Activated naive CD4-positive, alpha-beta T cell treated with anti-CD3 and anti-CD28 coated beads, Interleukin-2, amount 10 ng/mL, durations not matched to agents 7 days and 5 days (primary cell): ENCODE results near the gene TMEM8B.

Experiments
- CTCF ChIA-PET: fragments of 350-600 bp; sonication (Branson Sonifier 250); formaldehyde crosslinking; loops from one replicate; lab custom pipeline; 2021; ENCODE audit warnings: antibody characterized with exemption; lab: Charles Lee
- DNase-seq: peaks from one replicate; pipeline ENCODE4 v3.0.0-alpha.2; 2020
- H3K27ac Mint-ChIP-seq: one replicate; pipeline ENCODE4 v1.8.0; 2021; ENCODE audit warnings: mild to moderate bottlenecking, moderate library complexity, mixed read lengths
- H3K27me3 Mint-ChIP-seq: one replicate; pipeline ENCODE4 v1.8.0; 2021; ENCODE audit warnings: mild to moderate bottlenecking, mixed read lengths
- H3K36me3 Mint-ChIP-seq: one replicate; pipeline ENCODE4 v1.8.0; 2021; ENCODE audit warnings: mixed read lengths
- H3K4me1 Mint-ChIP-seq: one replicate; pipeline ENCODE4 v1.8.0; 2021; ENCODE audit warnings: mixed read lengths
- H3K4me3 Mint-ChIP-seq: one replicate; pipeline ENCODE4 v1.8.0; 2021; ENCODE audit warnings: mild to moderate bottlenecking, moderate library complexity, mixed read lengths
- H3K9me3 Mint-ChIP-seq: one replicate; pipeline ENCODE4 v1.8.0; 2021; ENCODE audit warnings: mixed read lengths

TMEM8B gene

DNA sequence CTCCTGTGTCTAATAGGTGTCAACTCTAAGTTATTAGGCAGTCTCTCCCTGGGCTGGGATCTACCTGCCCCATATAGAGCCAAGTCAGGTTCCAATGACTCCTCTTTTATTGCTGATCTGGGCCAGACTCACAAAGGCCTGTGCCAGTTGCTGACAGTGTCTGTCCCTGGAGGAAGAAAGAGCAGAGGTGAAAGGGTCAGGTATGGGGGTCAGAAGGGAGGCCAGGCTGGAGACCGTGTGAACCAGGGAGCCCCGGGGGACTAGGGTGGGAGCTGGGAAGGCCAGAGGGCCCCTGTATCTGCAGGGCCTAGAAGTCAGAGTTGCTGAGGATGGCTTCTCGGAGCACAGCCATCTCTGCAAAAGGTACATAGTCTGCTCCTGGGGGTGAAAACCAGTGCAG, 10.7 kb upstream of the TMEM8B start:
- no peak for DNase-seq
- Mint-ChIP-seq H3K4me1 (peaks cover 17% of the 10 kb centered on the region), H3K27ac (no peak overlapping the region), H3K9me3 (peaks cover 3% of the 10 kb centered on the region), H3K27me3 (peaks cover 48% of the 10 kb centered on the region), H3K4me3 (no peak overlapping the region), H3K36me3 (peaks cover 7% of the 10 kb centered on the region)
- CTCF ChIA-PET: no interaction called here

GRCh38 chr9:35820076-35820475, 9.0 kb upstream of the TMEM8B start:
- peaks cover 6% of the 10 kb centered on the region for H3K4me1 Mint-ChIP-seq
- H3K9me3 Mint-ChIP-seq: peaks cover 3% of the 10 kb centered on the region
- H3K4me3 Mint-ChIP-seq: no peak overlapping the region
- peaks cover 3% of the 10 kb centered on the region for H3K36me3 Mint-ChIP-seq
- CTCF ChIA-PET: no interaction called here
- peaks cover 48% of the 10 kb centered on the region for H3K27me3 Mint-ChIP-seq
- H3K27ac Mint-ChIP-seq: no peak overlapping the region
- no peak for DNase-seq

GRCh38 chr9:35822926-35823325, 6.1 kb upstream of the TMEM8B start:
- H3K4me3 Mint-ChIP-seq: no peak overlapping the region
- H3K4me1 Mint-ChIP-seq: peaks cover 12% of the 10 kb centered on the region
- CTCF ChIA-PET: interaction anchor here (0.5 to 7.6 kb wide), 3 partner anchors 35 to 88 kb away, joined by 3 to 97 read pairs (median 3); no protein-coding TSS in a partner anchor
- H3K9me3 Mint-ChIP-seq: no peaks in the 10 kb centered on the region
- H3K27me3 Mint-ChIP-seq: peaks cover 47% of the 10 kb centered on the region
- H3K36me3 Mint-ChIP-seq: no peaks in the 10 kb centered on the region
- no peak for DNase-seq
- no peak overlapping the region for H3K27ac Mint-ChIP-seq

- peaks cover 41% of the 10 kb centered on the region for H3K27me3 Mint-ChIP-seq
- H3K4me1 Mint-ChIP-seq: peaks cover 30% of the 10 kb centered on the region
- CTCF ChIA-PET: interaction anchor here (0.7 to 7.6 kb wide), 32 partner anchors 10 to 715 kb away, joined by 3 to 97 read pairs (median 4); partner anchors contain the start of genes CCDC107, GBA2, HINT2 and RGP1
- H3K27ac Mint-ChIP-seq: no peak overlapping the region
- peak; percentile 49 for DNase-seq
- no peak overlapping the region for H3K4me3 Mint-ChIP-seq
- H3K9me3 Mint-ChIP-seq: no peaks in the 10 kb centered on the region
- no peaks in the 10 kb centered on the region for H3K36me3 Mint-ChIP-seq
Observed at GRCh38 chr9:35826071-35826701, 2.8 kb upstream of the TMEM8B start.

DNA sequence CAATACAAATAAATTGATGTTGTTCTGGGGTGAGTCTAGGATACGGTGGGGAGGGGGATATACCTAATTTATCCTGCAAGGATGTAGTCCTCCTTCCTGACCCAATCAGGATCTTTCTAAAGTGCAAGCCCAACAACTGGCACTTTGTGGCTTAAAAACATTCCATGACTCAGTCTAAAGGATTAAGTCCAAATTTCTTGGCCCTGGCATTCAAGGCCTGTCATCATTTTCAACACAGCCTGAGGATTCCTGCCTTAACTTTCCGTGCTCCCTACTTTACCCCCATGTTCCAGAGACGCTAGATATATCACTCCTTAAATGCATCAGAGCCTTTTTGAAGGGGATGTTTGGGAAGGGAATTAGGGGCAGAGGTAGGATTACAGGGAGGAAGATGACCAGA, 1.5 kb upstream of the TMEM8B start:
- Mint-ChIP-seq H3K4me3 (peak overlapping the region; percentile 91), H3K27me3 (peaks cover 36% of the 10 kb centered on the region), H3K4me1 (peaks cover 30% of the 10 kb centered on the region), H3K27ac (no peak overlapping the region), H3K9me3 (no peaks in the 10 kb centered on the region), H3K36me3 (no peaks in the 10 kb centered on the region)
- no peak for DNase-seq
- CTCF ChIA-PET: interaction anchor here (2.0 to 7.6 kb wide), 4 partner anchors 13 to 54 kb away, joined by 9 to 97 read pairs (median 38); partner anchors contain the start of gene HINT2

GRCh38 chr9:35828716-35829083, 328 bp upstream of the TMEM8B start, which contains the start of gene FAM221B:
Gene FAM221B, minus strand, starts transcription at chr9:35828732. Its CDS starts 2,571 bp downstream, at chr9:35826161.
- H3K27ac Mint-ChIP-seq: peak within 1 kb of the TSS; percentile 78
- no peak for DNase-seq
- CTCF ChIA-PET: interaction anchor here (1.3 to 7.6 kb wide), 4 partner anchors 13 to 53 kb away, joined by 3 to 97 read pairs (median 32); no protein-coding TSS in a partner anchor
- H3K9me3 Mint-ChIP-seq: no peaks in the 10 kb centered on the region
- H3K4me1 Mint-ChIP-seq: peaks cover 34% of the 10 kb centered on the region
- H3K36me3 Mint-ChIP-seq: no peaks in the 10 kb centered on the region
- H3K27me3 Mint-ChIP-seq: peaks cover 33% of the 10 kb centered on the region
- peak within 1 kb of the TSS; percentile 91 for H3K4me3 Mint-ChIP-seq

- Mint-ChIP-seq H3K4me1 (peaks cover 38% of the 10 kb centered on the region), H3K9me3 (no peaks in the 10 kb centered on the region), H3K36me3 (no peaks in the 10 kb centered on the region), H3K4me3 (peak overlapping the region; percentile 84), H3K27ac (peak overlapping the region; percentile 73), H3K27me3 (peaks cover 33% of the 10 kb centered on the region)
- CTCF ChIA-PET: interaction anchor here (1.4 kb wide), 1 partner anchor 39 kb away, joined by 3 read pairs; no protein-coding TSS in a partner anchor
- DNase-seq: no peak
Observed at GRCh38 chr9:35829764-35830096, 702 bp downstream of the TMEM8B start.

GRCh38 chr9:35831040-35831439, 2.0 kb downstream of the TMEM8B start:
- DNase-seq: no peak
- Mint-ChIP-seq H3K4me3 (no peak overlapping the region), H3K27ac (no peak overlapping the region), H3K9me3 (no peaks in the 10 kb centered on the region), H3K27me3 (peaks cover 33% of the 10 kb centered on the region), H3K4me1 (peaks cover 36% of the 10 kb centered on the region), H3K36me3 (no peaks in the 10 kb centered on the region)
- CTCF ChIA-PET: interaction anchor here (2.0 kb wide), 1 partner anchor 41 kb away, joined by 5 read pairs; no protein-coding TSS in a partner anchor

DNA sequence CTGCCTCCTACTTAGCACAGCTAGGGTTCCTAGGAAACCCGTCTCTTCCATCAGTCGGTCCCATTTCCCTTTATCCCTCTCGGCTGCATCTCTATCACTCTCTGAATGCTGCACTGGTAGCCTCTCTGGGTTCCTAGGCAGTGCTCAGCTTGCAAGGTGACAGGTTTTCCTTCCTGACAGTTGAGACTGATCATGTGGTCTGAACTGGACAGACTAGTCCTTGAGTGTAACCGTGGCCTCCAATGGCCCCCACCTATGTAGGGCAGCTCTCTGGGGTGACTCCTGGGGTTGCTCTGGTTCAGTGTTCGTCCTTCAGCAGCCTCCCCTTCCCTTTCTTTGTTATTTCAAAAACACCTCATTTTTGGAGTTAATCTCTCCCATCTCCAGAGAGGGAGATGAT, 3.8 kb downstream of the TMEM8B start:
- Mint-ChIP-seq H3K4me1 (peaks cover 26% of the 10 kb centered on the region), H3K27me3 (peaks cover 25% of the 10 kb centered on the region), H3K9me3 (no peaks in the 10 kb centered on the region), H3K36me3 (no peaks in the 10 kb centered on the region), H3K27ac (no peak overlapping the region), H3K4me3 (no peak overlapping the region)
- CTCF ChIA-PET: interaction anchor here (1.0 to 3.4 kb wide), 3 partner anchors 12 to 136 kb away, joined by 3 to 16 read pairs (median 5); no protein-coding TSS in a partner anchor
- no peak for DNase-seq

DNA sequence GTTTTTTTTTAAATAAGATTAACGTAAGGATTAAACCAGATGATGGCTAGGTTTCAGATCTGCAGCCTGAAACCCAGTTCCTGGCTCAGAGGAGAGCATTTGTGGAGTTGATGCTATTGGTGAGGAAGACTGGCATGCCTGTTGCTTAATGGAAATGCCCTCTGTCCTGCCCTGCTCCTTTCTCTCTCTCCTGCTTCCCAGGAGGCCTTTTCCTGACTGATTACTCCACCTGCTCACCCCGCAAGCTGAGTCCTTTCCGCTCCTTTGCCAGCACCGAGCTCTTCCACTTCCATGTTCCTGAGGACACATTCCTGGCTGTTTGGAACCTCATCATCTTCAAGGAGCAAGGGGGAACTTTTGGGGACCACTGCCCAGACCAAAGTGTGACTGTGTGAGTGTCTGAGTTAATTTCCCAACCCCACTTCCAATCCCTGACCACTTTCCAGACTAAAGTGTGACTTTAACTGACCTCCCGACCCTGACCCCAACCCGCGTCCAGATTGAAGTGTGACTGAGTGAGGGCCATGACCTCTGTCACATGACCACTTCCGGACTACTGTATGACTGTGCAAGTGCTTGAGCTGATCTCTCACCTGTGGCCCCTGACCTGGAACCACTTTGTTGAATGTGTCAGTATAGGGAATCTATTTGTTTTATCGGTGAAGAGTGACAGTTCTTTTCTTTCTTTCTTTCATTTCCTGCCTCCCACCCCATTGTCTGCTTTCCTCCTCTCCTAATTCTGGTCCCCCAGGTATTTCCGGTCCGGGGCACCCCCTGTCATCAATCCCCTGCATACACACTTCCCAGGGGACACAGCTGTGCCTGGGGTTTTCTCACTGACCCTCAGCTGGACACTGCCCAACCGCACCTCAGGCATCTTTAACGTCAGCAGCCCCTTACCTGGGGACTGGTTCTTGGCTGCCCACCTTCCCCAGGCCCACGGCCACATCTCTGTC, 5.5 kb downstream of the TMEM8B start:
- no peak overlapping the region for H3K27ac Mint-ChIP-seq
- peaks cover 17% of the 10 kb centered on the region for H3K4me1 Mint-ChIP-seq
- peaks cover 22% of the 10 kb centered on the region for H3K27me3 Mint-ChIP-seq
- H3K9me3 Mint-ChIP-seq: no peaks in the 10 kb centered on the region
- no peaks in the 10 kb centered on the region for H3K36me3 Mint-ChIP-seq
- no peak overlapping the region for H3K4me3 Mint-ChIP-seq
- no peak for DNase-seq
- CTCF ChIA-PET: interaction anchor here (0.8 to 3.4 kb wide), 12 partner anchors 8 to 97 kb away, joined by 3 to 16 read pairs (median 7); partner anchors contain the start of gene SPAG8

GRCh38 chr9:35835216-35835632, 6.2 kb downstream of the TMEM8B start:
- no peak overlapping the region for H3K27ac Mint-ChIP-seq
- CTCF ChIA-PET: interaction anchor here (0.8 to 3.4 kb wide), 13 partner anchors 9 to 225 kb away, joined by 3 to 16 read pairs (median 7); partner anchors contain the start of gene SPAG8
- DNase-seq: peak; percentile 52
- H3K4me1 Mint-ChIP-seq: peaks cover 10% of the 10 kb centered on the region
- no peaks in the 10 kb centered on the region for H3K9me3 Mint-ChIP-seq
- no peaks in the 10 kb centered on the region for H3K36me3 Mint-ChIP-seq
- peaks cover 19% of the 10 kb centered on the region for H3K27me3 Mint-ChIP-seq
- no peak overlapping the region for H3K4me3 Mint-ChIP-seq

DNA sequence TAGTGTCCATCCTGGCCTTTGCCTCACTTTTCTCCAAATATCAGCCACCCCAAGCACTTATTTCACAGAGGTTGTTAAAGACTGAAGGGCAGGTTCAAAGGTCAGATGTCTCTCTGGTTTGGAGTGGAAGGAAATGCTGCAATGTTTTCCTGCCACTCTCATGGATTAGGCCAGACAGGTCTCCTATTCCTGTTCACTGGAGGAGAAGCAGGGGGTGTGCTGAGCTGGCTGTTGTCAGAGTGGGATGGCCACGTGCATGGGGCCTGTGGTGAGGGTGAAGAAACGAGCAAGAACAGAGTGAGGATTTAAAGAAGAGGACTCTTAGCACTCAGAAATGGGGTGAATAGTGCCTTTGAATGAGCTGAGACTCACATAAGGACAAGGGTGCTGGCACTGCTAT, 6.7 kb downstream of the TMEM8B start:
- H3K4me3 Mint-ChIP-seq: no peak overlapping the region
- H3K4me1 Mint-ChIP-seq: peaks cover 8% of the 10 kb centered on the region

GRCh38 chr9:35836595-35836994, 7.6 kb downstream of the TMEM8B start:
- Mint-ChIP-seq H3K27me3 (peaks cover 15% of the 10 kb centered on the region), H3K4me3 (no peak overlapping the region), H3K27ac (no peak overlapping the region), H3K9me3 (no peaks in the 10 kb centered on the region), H3K4me1 (peaks cover 8% of the 10 kb centered on the region), H3K36me3 (no peaks in the 10 kb centered on the region)
- DNase-seq: no peak
- CTCF ChIA-PET: interaction anchor here (0.7 to 2.7 kb wide), 7 partner anchors 10 to 69 kb away, joined by 3 to 12 read pairs (median 7); no protein-coding TSS in a partner anchor

More for the DNA sequence above, 6.7 kb downstream of the TMEM8B start:
- Mint-ChIP-seq H3K9me3 (no peaks in the 10 kb centered on the region), H3K36me3 (no peaks in the 10 kb centered on the region), H3K27me3 (peaks cover 18% of the 10 kb centered on the region), H3K27ac (no peak overlapping the region)
- DNase-seq: no peak
- CTCF ChIA-PET: interaction anchor here (0.8 to 3.4 kb wide), 13 partner anchors 9 to 225 kb away, joined by 3 to 16 read pairs (median 7); partner anchors contain the start of gene SPAG8
